ENCODE results near the gene CCN6.

- no peak for TF ChIP-seq CTCF (IDR thresholded peaks at IDR 0.05 in 8 of 11, conservative IDR thresholded peaks at IDR 0.05 in 3 of 11)
- no peak for TF ChIP-seq POLR2AphosphoS5 (IDR thresholded peaks at IDR 0.05)
- TF ChIP-seq POLR2A (IDR thresholded peaks at IDR 0.05) = no peak
These were observed 46.7 kb downstream of the CCN6 start for GRCh38 chr6:112100561-112100960.

Data from spleen (tissue), 7 donors.